ENCODE data around the gene DIPK1B.

DNA sequence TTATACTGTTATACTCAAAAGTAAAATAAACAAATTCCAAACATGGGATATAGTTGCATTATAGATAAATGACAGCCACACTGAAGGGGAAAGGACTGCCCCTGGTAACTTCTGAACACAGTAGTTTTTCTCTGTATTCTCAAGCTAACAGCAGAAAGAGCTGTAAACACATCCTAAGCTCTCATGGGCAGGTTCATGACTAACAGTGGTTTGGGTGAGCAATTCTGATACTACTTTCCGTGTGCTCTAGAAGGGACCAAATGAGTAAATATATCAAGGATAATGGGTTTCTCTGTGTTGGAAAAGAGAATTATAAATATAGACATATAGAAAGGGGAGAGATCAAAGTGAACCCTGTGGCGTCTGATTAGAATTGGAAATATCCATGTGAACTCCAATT lies 38.2 kb downstream of the DIPK1B start:
- TF ChIP-seq CTCF (IDR thresholded peaks at IDR 0.05; ENCODE audit: borderline replicate concordance, extremely low read depth, low read length, poor library complexity, severe bottlenecking) (no peak), EZH2 (IDR thresholded peaks at IDR 0.05; ENCODE audit: borderline replicate concordance, low read depth, low read length, severe bottlenecking) (no peak)
